ENCODE data around the gene SCG5.

The SCG5 gene

GRCh38 chr15:32718821-32719716 is 77.6 kb downstream of the SCG5 start:
- no peak for DNase-seq (ENCODE audit: low read depth in 2 of 2, low spot score in 1 of 2)

- no peak for DNase-seq (ENCODE audit: low read depth in 2 of 2, low spot score in 1 of 2)
Measured at GRCh38 chr15:32721596-32721995, 80.1 kb downstream of the SCG5 start.

GRCh38 chr15:32722136-32722535 is 80.6 kb downstream of the SCG5 start:
- no peak for DNase-seq (ENCODE audit: low read depth in 2 of 2, low spot score in 1 of 2)

DNA sequence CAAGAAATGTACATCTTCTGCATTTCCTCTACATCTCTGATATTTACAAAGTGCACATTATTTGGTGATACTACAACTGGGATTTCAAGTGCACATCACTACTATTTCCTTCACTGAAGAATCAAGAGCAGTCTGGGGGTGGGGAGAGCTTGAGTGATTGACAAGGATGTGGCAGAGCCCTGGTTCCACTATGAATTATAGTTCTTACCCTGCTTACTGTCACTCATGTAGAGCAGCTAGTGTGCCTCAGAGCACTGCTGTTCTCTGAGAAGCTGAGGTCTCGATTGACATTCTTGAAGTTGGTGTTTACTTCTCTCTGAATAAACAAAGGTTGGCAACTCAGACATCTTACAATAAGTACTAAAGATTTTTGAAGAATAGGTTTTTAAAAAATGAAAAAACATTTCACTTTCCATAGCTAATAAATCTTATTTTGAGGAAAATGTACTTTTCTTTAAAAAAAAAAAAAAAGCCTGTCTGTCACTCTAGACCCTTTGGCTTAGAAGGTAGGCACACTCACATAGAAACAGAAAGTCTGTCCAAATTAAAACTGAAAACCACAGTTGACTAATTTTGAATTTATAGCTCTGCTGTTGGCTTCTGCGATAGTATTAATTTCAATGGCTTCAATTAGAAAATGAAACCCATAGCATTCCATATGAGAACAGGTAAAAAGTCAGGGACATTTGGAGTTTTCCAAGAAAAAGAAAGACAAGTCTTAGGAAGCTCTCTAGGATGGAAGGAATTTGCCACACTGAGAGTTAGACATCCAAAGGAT is 81.8 kb downstream of the SCG5 start:
- DNase-seq (ENCODE audit: low read depth in 2 of 2, low spot score in 1 of 2): no peak

DNA sequence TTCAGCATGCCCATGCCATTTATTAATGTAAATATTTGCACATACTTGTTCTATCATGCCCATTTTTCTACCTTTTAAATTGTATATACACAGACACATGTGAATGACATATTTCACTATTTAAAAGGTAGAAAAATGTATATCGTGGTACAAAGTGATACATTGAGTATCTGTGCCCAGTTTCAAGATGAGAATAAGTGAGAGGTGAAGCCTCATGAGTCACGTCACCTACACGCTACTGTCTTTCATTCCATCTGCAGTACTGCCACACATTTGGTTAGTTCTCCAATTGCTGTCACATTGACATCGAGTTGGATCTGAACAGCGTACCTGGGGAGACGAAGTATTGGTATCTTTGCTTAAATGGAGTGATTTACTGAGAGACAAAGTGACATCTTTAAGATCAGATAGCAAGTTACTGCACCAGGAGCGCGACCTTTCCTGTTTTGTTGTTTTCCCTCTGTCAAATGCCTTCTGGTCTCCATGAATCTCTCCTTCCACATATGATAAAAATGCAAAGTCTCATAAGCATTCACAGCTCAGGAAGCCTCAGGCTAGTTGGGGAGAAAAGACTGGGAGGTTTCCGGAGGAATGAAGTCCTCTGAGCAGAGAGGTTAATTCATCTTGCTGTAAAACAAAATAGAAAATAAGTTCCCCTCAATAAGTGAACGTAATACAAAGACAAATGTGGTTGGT is 88.3 kb downstream of the SCG5 start:
- DNase-seq (ENCODE audit: low read depth in 2 of 2, low spot score in 1 of 2): no peak

DNA sequence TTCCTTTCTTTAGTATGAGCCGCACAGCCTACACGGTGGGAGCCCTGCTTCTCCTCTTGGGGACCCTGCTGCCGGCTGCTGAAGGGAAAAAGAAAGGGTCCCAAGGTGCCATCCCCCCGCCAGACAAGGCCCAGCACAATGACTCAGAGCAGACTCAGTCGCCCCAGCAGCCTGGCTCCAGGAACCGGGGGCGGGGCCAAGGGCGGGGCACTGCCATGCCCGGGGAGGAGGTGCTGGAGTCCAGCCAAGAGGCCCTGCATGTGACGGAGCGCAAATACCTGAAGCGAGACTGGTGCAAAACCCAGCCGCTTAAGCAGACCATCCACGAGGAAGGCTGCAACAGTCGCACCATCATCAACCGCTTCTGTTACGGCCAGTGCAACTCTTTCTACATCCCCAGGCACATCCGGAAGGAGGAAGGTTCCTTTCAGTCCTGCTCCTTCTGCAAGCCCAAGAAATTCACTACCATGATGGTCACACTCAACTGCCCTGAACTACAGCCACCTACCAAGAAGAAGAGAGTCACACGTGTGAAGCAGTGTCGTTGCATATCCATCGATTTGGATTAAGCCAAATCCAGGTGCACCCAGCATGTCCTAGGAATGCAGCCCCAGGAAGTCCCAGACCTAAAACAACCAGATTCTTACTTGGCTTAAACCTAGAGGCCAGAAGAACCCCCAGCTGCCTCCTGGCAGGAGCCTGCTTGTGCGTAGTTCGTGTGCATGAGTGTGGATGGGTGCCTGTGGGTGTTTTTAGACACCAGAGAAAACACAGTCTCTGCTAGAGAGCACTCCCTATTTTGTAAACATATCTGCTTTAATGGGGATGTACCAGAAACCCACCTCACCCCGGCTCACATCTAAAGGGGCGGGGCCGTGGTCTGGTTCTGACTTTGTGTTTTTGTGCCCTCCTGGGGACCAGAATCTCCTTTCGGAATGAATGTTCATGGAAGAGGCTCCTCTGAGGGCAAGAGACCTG is 89.5 kb downstream of the SCG5 start:
- no peak for DNase-seq (ENCODE audit: low read depth in 2 of 2, low spot score in 1 of 2)

DNA sequence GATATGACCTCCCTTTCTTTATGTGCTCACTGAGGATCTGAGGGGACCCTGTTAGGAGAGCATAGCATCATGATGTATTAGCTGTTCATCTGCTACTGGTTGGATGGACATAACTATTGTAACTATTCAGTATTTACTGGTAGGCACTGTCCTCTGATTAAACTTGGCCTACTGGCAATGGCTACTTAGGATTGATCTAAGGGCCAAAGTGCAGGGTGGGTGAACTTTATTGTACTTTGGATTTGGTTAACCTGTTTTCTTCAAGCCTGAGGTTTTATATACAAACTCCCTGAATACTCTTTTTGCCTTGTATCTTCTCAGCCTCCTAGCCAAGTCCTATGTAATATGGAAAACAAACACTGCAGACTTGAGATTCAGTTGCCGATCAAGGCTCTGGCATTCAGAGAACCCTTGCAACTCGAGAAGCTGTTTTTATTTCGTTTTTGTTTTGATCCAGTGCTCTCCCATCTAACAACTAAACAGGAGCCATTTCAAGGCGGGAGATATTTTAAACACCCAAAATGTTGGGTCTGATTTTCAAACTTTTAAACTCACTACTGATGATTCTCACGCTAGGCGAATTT is 91.2 kb downstream of the SCG5 start:
- DNase-seq (ENCODE audit: low read depth in 2 of 2, low spot score in 1 of 2): no peak

GRCh38 chr15:32733281-32733680 is 91.8 kb downstream of the SCG5 start:
- DNase-seq (ENCODE audit: low read depth in 2 of 2, low spot score in 1 of 2): no peak

DNA sequence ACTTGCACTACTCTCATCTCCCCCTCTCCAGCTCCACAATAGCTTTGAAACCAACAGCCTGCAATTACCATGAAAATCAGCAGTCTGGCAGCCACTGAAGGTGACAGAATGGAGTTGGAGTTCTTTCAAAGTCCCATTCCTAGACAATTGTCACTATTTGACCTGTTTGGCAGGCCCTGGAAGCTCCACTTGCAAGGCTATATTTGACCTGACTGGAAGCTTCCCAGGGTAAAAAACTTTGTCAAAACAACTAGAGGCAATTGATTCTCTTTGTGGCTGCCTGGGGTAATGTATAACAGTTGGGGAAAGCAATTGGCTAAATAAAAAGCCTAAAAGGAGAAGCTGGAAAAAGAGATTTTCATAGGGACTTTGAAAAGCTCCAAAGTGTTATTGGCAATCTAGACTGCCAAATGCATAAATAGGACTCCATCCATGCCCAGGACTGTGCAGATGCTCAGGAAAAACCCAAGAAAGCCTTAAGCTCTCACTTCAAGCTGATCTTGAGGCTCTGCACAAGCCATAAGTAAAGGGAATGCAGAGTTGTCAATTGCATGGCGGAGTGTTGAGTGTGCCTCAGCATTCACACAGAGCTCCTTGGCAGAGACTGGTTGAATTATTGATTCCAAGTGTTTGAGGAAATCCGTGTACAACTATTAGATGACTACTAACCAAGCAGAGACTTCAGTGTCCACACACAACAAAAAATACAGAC is 94.6 kb downstream of the SCG5 start:
- DNase-seq (ENCODE audit: low read depth in 2 of 2, low spot score in 1 of 2): no peak

DNA sequence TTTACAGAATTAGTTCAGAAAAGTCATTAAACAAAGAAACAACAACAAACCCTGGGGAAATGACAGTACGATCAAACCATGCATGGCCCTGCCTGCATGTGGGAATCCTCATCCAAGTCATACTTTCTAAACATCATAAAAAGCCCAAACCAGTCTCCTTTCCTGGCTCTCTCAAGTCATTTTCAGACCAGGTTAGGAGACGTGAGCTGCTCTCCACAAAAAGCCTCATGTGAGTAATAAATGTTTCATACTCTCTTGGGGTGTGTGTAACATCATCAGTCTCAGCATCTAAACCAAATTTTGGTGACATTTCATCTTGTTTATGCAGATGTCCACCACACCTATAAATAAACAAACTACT is 95.2 kb downstream of the SCG5 start:
- no peak for DNase-seq (ENCODE audit: low read depth in 2 of 2, low spot score in 1 of 2)

GRCh38 chr15:32737304-32737703 is 95.8 kb downstream of the SCG5 start:
- no peak for DNase-seq (ENCODE audit: low read depth in 2 of 2, low spot score in 1 of 2)

- DNase-seq (ENCODE audit: low read depth in 2 of 2, low spot score in 1 of 2): no peak
Measured at GRCh38 chr15:32738666-32739065, 97.2 kb downstream of the SCG5 start.

- DNase-seq (ENCODE audit: low read depth in 2 of 2, low spot score in 1 of 2): no peak
Measured at GRCh38 chr15:32739522-32740063, 98.1 kb downstream of the SCG5 start.

DNA sequence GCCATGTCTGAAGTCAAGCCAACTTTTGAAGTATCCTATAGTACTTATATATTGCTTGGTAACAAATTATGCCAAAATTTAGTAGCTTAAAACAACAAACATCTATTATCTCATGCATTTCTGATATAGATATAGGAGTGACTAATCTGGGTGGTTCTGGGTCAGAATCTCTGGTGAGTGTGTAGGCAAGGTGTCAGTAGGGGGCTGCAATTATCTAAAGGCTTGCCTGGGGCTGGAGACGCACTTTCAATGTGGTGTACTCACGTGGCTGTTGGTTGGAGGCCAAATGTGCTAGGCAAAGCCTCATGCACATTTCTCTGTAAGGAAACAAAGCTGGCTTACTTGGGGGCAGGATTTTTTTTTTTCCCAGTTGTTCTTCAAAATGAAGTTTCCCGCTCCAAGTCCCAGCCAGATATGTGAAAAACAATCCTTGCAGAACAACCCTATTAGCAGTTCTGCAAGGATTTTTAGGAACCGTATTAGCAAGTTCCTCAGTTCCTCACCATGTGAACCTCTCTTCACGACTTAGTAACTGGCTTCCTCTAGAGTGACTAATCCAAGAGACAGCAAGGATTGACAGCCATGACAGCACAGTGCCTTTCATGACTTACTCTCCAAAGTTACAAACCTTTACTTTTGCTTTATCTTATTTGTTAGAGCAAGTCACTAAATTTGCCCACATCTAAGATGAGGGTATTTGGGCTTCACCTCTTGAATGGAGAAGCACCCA is 102.1 kb downstream of the SCG5 start:
- DNase-seq (ENCODE audit: low read depth in 2 of 2, low spot score in 1 of 2): no peak

DNA sequence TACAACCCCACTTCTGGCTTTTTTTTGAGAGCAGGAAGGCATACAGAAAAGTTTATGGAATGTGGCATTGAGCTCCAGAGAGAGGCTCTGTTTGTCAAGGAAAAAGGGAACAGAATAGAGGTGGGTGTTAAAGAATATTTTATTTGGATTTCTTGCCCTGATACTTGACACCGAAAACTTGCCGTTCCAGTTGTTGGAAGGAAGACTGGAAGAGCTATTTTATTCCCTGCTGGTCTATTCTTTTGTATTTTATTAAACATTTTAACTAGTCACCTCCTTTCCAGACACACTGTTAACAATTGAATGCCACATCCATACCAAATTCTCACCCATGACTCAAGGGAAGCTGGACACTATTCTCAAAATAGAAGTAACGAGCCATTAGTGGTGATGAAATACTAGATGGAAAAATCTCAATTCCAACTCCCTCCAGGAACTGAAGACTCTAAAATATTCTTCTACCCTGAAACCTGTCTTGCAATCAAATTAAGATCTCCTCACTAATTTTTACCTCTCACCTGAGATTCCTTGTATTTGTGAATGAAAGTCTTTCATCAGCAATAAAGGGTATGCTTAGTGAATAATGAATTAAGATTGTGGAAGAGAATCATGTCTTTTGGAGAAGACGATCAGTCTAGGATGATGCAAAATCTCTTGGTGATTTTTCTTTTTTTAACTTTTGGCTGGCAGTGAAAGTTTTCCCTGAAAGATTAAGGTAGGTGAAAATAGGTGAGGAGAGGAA is 104.8 kb downstream of the SCG5 start:
- DNase-seq (ENCODE audit: low read depth in 2 of 2, low spot score in 1 of 2): no peak
